Measurements from ENCODE around the gene MYH13. TPM values are rescaled to one million over a fixed set of nuclear protein-coding genes. Genes with fewer than 3 reads are reported as not detected.

Gene MYH13
- total and polyA plus RNA-seq, 12 donors = not detected

- H3K27ac ChIP-seq = no peak overlapping the region
Observed at GRCh38 chr17:10313037-10313672, 59.7 kb downstream of the MYH13 start.

GRCh38 chr17:10311131-10311530 lies 61.7 kb downstream of the MYH13 start:
- Histone ChIP-seq H3K9me3 (no peaks in the 10 kb centered on the region), H3K4me1 (no peaks in the 10 kb centered on the region), H3K4me3 (no peak overlapping the region), H3K36me3 (no peaks in the 10 kb centered on the region), H3K27me3 (peaks cover 0 to 17% (median 2%) of the 10 kb centered on the region in 7 donors), H3K27ac (no peak overlapping the region)
- no peak for DNase-seq
- ATAC-seq = no peak
- 54% methylated on average over 6 of the region's 6 CpGs for WGBS, 2 donors
- no peak for TF ChIP-seq CTCF (IDR thresholded peaks at IDR 0.05)
- intact Hi-C loops (cut with DNase I) = loop anchor here in 2 of 10 donors (10.0 kb wide), 2 partner anchors 56 to 386 kb away; no protein-coding TSS in a partner anchor

More at GRCh38 chr17:10313037-10313672, 59.7 kb downstream of the MYH13 start:
- peaks cover 0 to 9% (median 0%) of the 10 kb centered on the region in 9 donors for H3K4me1 ChIP-seq
- peaks cover 0 to 18% (median 2%) of the 10 kb centered on the region in 7 donors for H3K27me3 ChIP-seq
- ATAC-seq = no peak
- intact Hi-C loops (cut with DNase I) = loop anchor here in 2 of 10 donors (10.0 kb wide), 2 partner anchors 58 to 388 kb away; no protein-coding TSS in a partner anchor
- no peak overlapping the region for H3K4me3 ChIP-seq
- WGBS, 2 donors = 86 to 90% methylated on average over 17 of the region's 17 CpGs
- H3K36me3 ChIP-seq = no peaks in the 10 kb centered on the region
- no peak for DNase-seq
- TF ChIP-seq CTCF (IDR thresholded peaks at IDR 0.05) = no peak
- no peaks in the 10 kb centered on the region for H3K9me3 ChIP-seq

GRCh38 chr17:10309003-10309974 lies 63.5 kb downstream of the MYH13 start:
- Histone ChIP-seq H3K36me3 (no peaks in the 10 kb centered on the region), H3K27me3 (peaks cover 0 to 5% (median 0%) of the 10 kb centered on the region in 7 donors), H3K9me3 (no peaks in the 10 kb centered on the region), H3K4me1 (no peaks in the 10 kb centered on the region), H3K4me3 (no peak overlapping the region), H3K27ac (no peak overlapping the region)
- no peak for ATAC-seq
- TF ChIP-seq CTCF (IDR thresholded peaks at IDR 0.05) = no peak
- 94 to 95% methylated on average over 44 of the region's 44 CpGs for WGBS, 2 donors
- no peak for DNase-seq
- intact Hi-C loops (cut with DNase I) = no loop called here

- Histone ChIP-seq H3K27me3 (no peaks in the 10 kb centered on the region), H3K27ac (no peak overlapping the region), H3K36me3 (no peaks in the 10 kb centered on the region), H3K9me3 (peaks cover 0 to 3% (median 0%) of the 10 kb centered on the region in 11 donors), H3K4me3 (no peak overlapping the region), H3K4me1 (no peaks in the 10 kb centered on the region)
- intact Hi-C loops (cut with DNase I) = no loop called here
- no peak for TF ChIP-seq CTCF (IDR thresholded peaks at IDR 0.05)
- 84 to 89% methylated on average over 5 of the region's 5 CpGs for WGBS, 2 donors
- no peak for DNase-seq
- ATAC-seq = no peak
Observed at GRCh38 chr17:10306585-10306984, 66.2 kb downstream of the MYH13 start.
